ENCODE results near the gene CTAGE6.
"Not testable (repeated sequence)": the region's sequence is repeated elsewhere in the genome, so short reads cannot be mapped to it uniquely, and the experiment has no call there.

GRCh38 chr7:143726143-143726542 lies 31.4 kb downstream of the CTAGE6 start:
- not testable (repeated sequence) for TF ChIP-seq POLR2AphosphoS5 (IDR thresholded peaks at IDR 0.05; ENCODE audit: low read depth); CTCF (conservative IDR thresholded peaks at IDR 0.05; ENCODE audit: low read depth in 2 of 2); EZH2 (IDR thresholded peaks at IDR 0.05; ENCODE audit: low read depth, unreplicated experiment); ZNF114 (CRISPR knock-in tag; IDR thresholded peaks at IDR 0.05); EZH2phosphoT487 (IDR thresholded peaks at IDR 0.05; ENCODE audit: unreplicated experiment); REST (IDR thresholded peaks at IDR 0.05; ENCODE audit: unreplicated experiment); CREB1 (CRISPR knock-in tag; IDR thresholded peaks at IDR 0.05; ENCODE audit: low read depth); ZNF462 (CRISPR knock-in tag; IDR thresholded peaks at IDR 0.05); JUNB (IDR thresholded peaks at IDR 0.05; ENCODE audit: unreplicated experiment); STAT1 (IDR thresholded peaks at IDR 0.05; ENCODE audit: unreplicated experiment)
